ENCODE measurements around the gene LGMN.

DNA sequence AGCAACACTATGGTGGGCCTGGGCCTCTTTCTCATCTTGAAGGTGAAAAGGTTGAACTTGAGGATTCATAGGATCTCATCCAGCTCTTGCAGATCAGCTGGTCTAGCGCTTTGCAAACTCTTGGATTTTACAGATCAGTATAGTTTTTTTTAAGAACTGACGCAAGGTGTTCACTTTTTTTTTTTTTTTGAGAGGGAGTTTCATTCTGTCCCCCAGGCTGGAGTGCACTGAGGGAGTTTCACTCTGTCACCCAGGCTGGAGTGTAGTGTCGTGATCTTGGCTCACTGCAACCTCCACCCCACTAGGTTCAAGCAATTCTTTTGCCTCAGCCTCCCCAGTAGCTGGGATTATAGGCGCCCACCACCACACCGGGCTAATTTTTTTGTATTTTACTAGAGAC, 20.4 kb upstream of the LGMN start:
- TF ChIP-seq CTCF (IDR thresholded peaks at IDR 0.05; ENCODE audit: low read depth, low read length, poor library complexity, severe bottlenecking) = no peak
- TF ChIP-seq EZH2phosphoT487 (IDR thresholded peaks at IDR 0.05; ENCODE audit: borderline replicate concordance, low read length) = no peak
